Measurements from ENCODE around the gene CORO2B.
A peak's percentile ranks its signal among the peaks of the same experiment; 100 is the strongest.

CORO2B gene

DNA sequence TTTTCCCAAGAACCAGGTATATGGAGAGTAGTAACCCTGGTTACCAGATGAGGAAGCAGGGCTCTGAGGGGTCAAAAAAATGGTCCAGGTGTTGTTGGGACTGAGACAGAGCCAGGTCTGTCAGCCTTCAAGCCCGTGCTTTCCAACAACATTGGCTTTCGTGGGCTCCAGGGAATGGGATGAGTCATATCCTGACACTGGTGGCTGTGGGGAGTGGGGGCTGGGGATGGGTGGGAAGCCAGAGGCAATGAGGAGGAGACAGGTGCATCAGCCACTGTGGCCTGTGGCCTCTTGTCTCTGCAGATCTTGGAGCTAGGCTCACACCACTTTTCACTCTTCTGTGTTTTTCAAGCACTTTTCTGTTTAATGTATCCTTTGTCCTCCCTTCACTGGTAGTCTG lies 38.2 kb downstream of the CORO2B start:
- no peaks in the 10 kb centered on the region for H3K9me3 ChIP-seq (ENCODE audit: insufficient read depth, low read depth, low read length)
- peaks cover 12% of the 10 kb centered on the region; the same call in 1 of the 2 replicates for H3K4me1 ChIP-seq (ENCODE audit: insufficient read depth, low read length)
- H3K36me3 ChIP-seq (ENCODE audit: insufficient read depth, low read depth, low read length), result no peaks in the 10 kb centered on the region
- H3K4me3 ChIP-seq (ENCODE audit: low read length), result no peak overlapping the region
- H3K27ac ChIP-seq (ENCODE audit: low read length), result no peak overlapping the region
- H3K27me3 ChIP-seq (ENCODE audit: insufficient read depth, low read length), result no peaks in the 10 kb centered on the region
- no peak overlapping the region for H3K9ac ChIP-seq (ENCODE audit: low read depth, low read length)

- Histone ChIP-seq H3K27me3 (ENCODE audit: insufficient read depth, low read length) (no peaks in the 10 kb centered on the region), H3K27ac (ENCODE audit: low read length) (no peak overlapping the region), H3K36me3 (ENCODE audit: insufficient read depth, low read depth, low read length) (no peaks in the 10 kb centered on the region), H3K4me1 (ENCODE audit: insufficient read depth, low read length) (peaks cover 12% of the 10 kb centered on the region; the same call in 1 of the 2 replicates), H3K9me3 (ENCODE audit: insufficient read depth, low read depth, low read length) (no peaks in the 10 kb centered on the region), H3K4me3 (ENCODE audit: low read length) (no peak overlapping the region), H3K9ac (ENCODE audit: low read depth, low read length) (no peak overlapping the region)
Measured at GRCh38 chr15:68617777-68618176, 39.0 kb downstream of the CORO2B start.

GRCh38 chr15:68618394-68618793 lies 39.6 kb downstream of the CORO2B start:
- Histone ChIP-seq H3K4me1 (ENCODE audit: insufficient read depth, low read length) (peaks cover 12% of the 10 kb centered on the region; the same call in 1 of the 2 replicates), H3K27ac (ENCODE audit: low read length) (no peak overlapping the region), H3K36me3 (ENCODE audit: insufficient read depth, low read depth, low read length) (no peaks in the 10 kb centered on the region), H3K9me3 (ENCODE audit: insufficient read depth, low read depth, low read length) (no peaks in the 10 kb centered on the region), H3K9ac (ENCODE audit: low read depth, low read length) (no peak overlapping the region), H3K27me3 (ENCODE audit: insufficient read depth, low read length) (no peaks in the 10 kb centered on the region), H3K4me3 (ENCODE audit: low read length) (no peak overlapping the region)

GRCh38 chr15:68618908-68619698 lies 40.3 kb downstream of the CORO2B start:
- no peak overlapping the region for H3K9ac ChIP-seq (ENCODE audit: low read depth, low read length)
- no peak overlapping the region for H3K27ac ChIP-seq (ENCODE audit: low read length)
- H3K4me1 ChIP-seq (ENCODE audit: insufficient read depth, low read length), result peaks cover 8% of the 10 kb centered on the region; the same call in 1 of the 2 replicates

GRCh38 chr15:68620721-68621527 lies 42.1 kb downstream of the CORO2B start:
- H3K9ac ChIP-seq (ENCODE audit: low read depth, low read length), result no peak overlapping the region
- H3K4me3 ChIP-seq (ENCODE audit: low read length), result no peak overlapping the region

More at GRCh38 chr15:68618908-68619698, 40.3 kb downstream of the CORO2B start:
- Histone ChIP-seq H3K36me3 (ENCODE audit: insufficient read depth, low read depth, low read length) (no peaks in the 10 kb centered on the region), H3K9me3 (ENCODE audit: insufficient read depth, low read depth, low read length) (no peaks in the 10 kb centered on the region), H3K4me3 (ENCODE audit: low read length) (no peak overlapping the region), H3K27me3 (ENCODE audit: insufficient read depth, low read length) (no peaks in the 10 kb centered on the region)

DNA sequence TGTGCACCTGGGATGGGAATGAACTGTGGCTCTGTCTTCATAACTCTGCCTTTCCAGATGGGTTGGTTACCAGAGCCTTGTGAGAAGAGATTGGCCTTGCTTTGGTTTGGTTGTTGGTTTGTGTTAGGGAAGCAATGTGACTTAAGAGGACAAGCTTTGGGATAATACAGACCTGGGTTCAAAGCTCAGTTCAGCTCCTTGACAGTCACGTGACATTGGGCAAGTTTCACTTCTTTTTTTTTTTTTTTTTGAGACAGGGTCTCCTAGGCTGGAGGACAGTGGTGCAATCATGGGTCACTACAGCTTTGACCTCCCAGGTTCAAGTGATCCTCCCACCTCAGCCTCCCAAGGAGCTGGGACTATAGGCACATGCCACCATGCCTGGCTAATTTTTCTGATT lies 42.7 kb downstream of the CORO2B start:
- Histone ChIP-seq H3K4me3 (ENCODE audit: low read length) (no peak overlapping the region), H3K36me3 (ENCODE audit: insufficient read depth, low read depth, low read length) (no peaks in the 10 kb centered on the region), H3K9ac (ENCODE audit: low read depth, low read length) (no peak overlapping the region), H3K27ac (ENCODE audit: low read length) (no peak overlapping the region), H3K27me3 (ENCODE audit: insufficient read depth, low read length) (no peaks in the 10 kb centered on the region), H3K4me1 (ENCODE audit: insufficient read depth, low read length) (peaks cover 10% of the 10 kb centered on the region), H3K9me3 (ENCODE audit: insufficient read depth, low read depth, low read length) (no peaks in the 10 kb centered on the region)

More at GRCh38 chr15:68620721-68621527, 42.1 kb downstream of the CORO2B start:
- Histone ChIP-seq H3K4me1 (ENCODE audit: insufficient read depth, low read length) (peaks cover 4% of the 10 kb centered on the region), H3K27ac (ENCODE audit: low read length) (no peak overlapping the region), H3K9me3 (ENCODE audit: insufficient read depth, low read depth, low read length) (no peaks in the 10 kb centered on the region), H3K27me3 (ENCODE audit: insufficient read depth, low read length) (no peaks in the 10 kb centered on the region), H3K36me3 (ENCODE audit: insufficient read depth, low read depth, low read length) (no peaks in the 10 kb centered on the region)

DNA sequence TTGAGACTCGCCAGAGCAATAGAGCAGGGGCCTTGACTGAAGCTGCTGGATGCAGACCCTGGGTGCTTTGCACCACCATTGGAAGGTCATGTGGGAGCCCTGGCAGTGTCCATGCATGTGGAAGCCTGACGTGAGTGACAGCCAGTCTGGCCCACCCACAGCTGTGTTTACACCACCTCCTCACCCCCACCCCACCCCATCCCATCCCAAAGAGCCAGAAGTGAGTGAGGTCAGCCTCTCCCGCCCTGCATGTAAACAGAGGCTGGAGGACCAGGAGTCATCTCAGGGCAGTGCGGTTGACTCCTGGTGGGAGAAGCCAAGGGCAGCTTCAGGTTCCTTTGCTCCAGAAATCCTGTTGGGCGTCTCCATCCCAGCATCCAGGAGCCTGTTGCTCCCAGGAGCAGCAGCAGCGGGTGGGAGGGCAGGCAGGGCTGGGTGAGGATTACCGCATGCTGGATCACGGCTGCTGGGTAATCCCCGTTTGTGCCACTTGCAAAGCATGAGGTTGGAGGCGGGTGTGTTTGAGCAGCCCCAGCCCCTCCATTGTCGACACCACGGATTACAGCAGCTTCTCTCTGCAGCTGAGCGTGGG lies 44.6 kb downstream of the CORO2B start:
- Histone ChIP-seq H3K4me3 (ENCODE audit: low read length) (no peak overlapping the region), H3K4me1 (ENCODE audit: insufficient read depth, low read length) (peaks cover 11% of the 10 kb centered on the region), H3K9me3 (ENCODE audit: insufficient read depth, low read depth, low read length) (no peaks in the 10 kb centered on the region), H3K27ac (ENCODE audit: low read length) (no peak overlapping the region), H3K27me3 (ENCODE audit: insufficient read depth, low read length) (no peaks in the 10 kb centered on the region), H3K36me3 (ENCODE audit: insufficient read depth, low read depth, low read length) (no peaks in the 10 kb centered on the region), H3K9ac (ENCODE audit: low read depth, low read length) (no peak overlapping the region)

GRCh38 chr15:68625853-68626252 lies 47.1 kb downstream of the CORO2B start:
- no peak overlapping the region for H3K27ac ChIP-seq (ENCODE audit: low read length)
- no peaks in the 10 kb centered on the region for H3K27me3 ChIP-seq (ENCODE audit: insufficient read depth, low read length)
- no peak overlapping the region for H3K4me3 ChIP-seq (ENCODE audit: low read length)
- no peaks in the 10 kb centered on the region for H3K9me3 ChIP-seq (ENCODE audit: insufficient read depth, low read depth, low read length)
- peak overlapping the region; percentile 40; the same call in 1 of the 2 replicates for H3K9ac ChIP-seq (ENCODE audit: low read depth, low read length)
- H3K36me3 ChIP-seq (ENCODE audit: insufficient read depth, low read depth, low read length), result no peaks in the 10 kb centered on the region
- H3K4me1 ChIP-seq (ENCODE audit: insufficient read depth, low read length), result peaks cover 11% of the 10 kb centered on the region

- peaks cover 11% of the 10 kb centered on the region for H3K4me1 ChIP-seq (ENCODE audit: insufficient read depth, low read length)
- H3K27ac ChIP-seq (ENCODE audit: low read length), result no peak overlapping the region
- H3K36me3 ChIP-seq (ENCODE audit: insufficient read depth, low read depth, low read length), result no peaks in the 10 kb centered on the region
- H3K4me3 ChIP-seq (ENCODE audit: low read length), result no peak overlapping the region
- H3K9me3 ChIP-seq (ENCODE audit: insufficient read depth, low read depth, low read length), result no peaks in the 10 kb centered on the region
- no peaks in the 10 kb centered on the region for H3K27me3 ChIP-seq (ENCODE audit: insufficient read depth, low read length)
- H3K9ac ChIP-seq (ENCODE audit: low read depth, low read length), result peak overlapping the region; percentile 40; the same call in 1 of the 2 replicates
Measured at GRCh38 chr15:68626283-68626682, 47.5 kb downstream of the CORO2B start.

- no peaks in the 10 kb centered on the region for H3K9me3 ChIP-seq (ENCODE audit: insufficient read depth, low read depth, low read length)
- H3K36me3 ChIP-seq (ENCODE audit: insufficient read depth, low read depth, low read length), result no peaks in the 10 kb centered on the region
- no peak overlapping the region for H3K4me3 ChIP-seq (ENCODE audit: low read length)
- H3K4me1 ChIP-seq (ENCODE audit: insufficient read depth, low read length), result peaks cover 11% of the 10 kb centered on the region
- no peak overlapping the region for H3K27ac ChIP-seq (ENCODE audit: low read length)
- H3K27me3 ChIP-seq (ENCODE audit: insufficient read depth, low read length), result no peaks in the 10 kb centered on the region
- no peak overlapping the region for H3K9ac ChIP-seq (ENCODE audit: low read depth, low read length)
Measured at GRCh38 chr15:68626739-68627138, 47.9 kb downstream of the CORO2B start.

DNA sequence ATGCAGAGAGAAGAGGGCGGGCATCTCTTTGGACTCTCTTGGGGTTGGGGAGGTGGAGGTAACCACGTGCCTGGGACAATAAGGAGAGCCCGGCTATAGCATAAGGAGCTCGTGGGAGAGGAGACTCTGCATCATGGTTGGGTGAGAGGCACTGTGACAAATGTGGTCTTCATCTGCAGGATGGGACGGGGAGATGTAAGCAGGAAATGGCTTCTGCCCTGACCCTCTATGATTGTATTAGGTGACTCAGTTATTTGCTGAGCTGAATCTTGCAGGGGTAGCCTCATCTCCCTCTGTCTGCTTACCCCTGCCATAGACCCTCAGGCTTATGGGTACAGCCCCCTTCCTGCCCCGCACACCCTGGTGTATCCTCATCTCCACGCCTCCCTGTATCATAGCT lies 48.7 kb downstream of the CORO2B start:
- Histone ChIP-seq H3K27ac (ENCODE audit: low read length) (no peak overlapping the region), H3K9me3 (ENCODE audit: insufficient read depth, low read depth, low read length) (no peaks in the 10 kb centered on the region)

More for the DNA sequence above, 48.7 kb downstream of the CORO2B start:
- no peaks in the 10 kb centered on the region for H3K36me3 ChIP-seq (ENCODE audit: insufficient read depth, low read depth, low read length)
- no peak overlapping the region for H3K9ac ChIP-seq (ENCODE audit: low read depth, low read length)
- H3K4me1 ChIP-seq (ENCODE audit: insufficient read depth, low read length), result peaks cover 11% of the 10 kb centered on the region
- no peaks in the 10 kb centered on the region for H3K27me3 ChIP-seq (ENCODE audit: insufficient read depth, low read length)
- no peak overlapping the region for H3K4me3 ChIP-seq (ENCODE audit: low read length)

Data from iPS-20b (cell line).